WI38 (cell line): ENCODE results near the gene CCSER1.

ENCODE experiments used
- H3K4me3 ChIP-seq: 2 replicates; pipeline ENCODE4 v1.5.1; 2011; ENCODE audit warnings: low read depth, mild to moderate bottlenecking, control low read depth, low read length
- CTCF ChIP-seq: IDR thresholded peaks from 2 replicates; pipeline ENCODE4 v1.5.1; 2012; ENCODE audit warnings: low read depth, mild to moderate bottlenecking, control low read depth, low read length

The CCSER1 gene

GRCh38 chr4:90960433-90960832 lies 833.2 kb downstream of the CCSER1 start:
- H3K4me3 ChIP-seq, result no peak overlapping the region
- TF ChIP-seq CTCF, result no peak

- H3K4me3 ChIP-seq, result no peak overlapping the region
- no peak for TF ChIP-seq CTCF
Observed at GRCh38 chr4:90960840-90961239, 833.6 kb downstream of the CCSER1 start.

- TF ChIP-seq CTCF, result no peak
- no peak overlapping the region for H3K4me3 ChIP-seq
Observed at GRCh38 chr4:90970021-90970420, 842.8 kb downstream of the CCSER1 start.

GRCh38 chr4:90977726-90978125 lies 850.5 kb downstream of the CCSER1 start:
- TF ChIP-seq CTCF, result no peak
- H3K4me3 ChIP-seq, result no peak overlapping the region

- H3K4me3 ChIP-seq, result no peak overlapping the region
- TF ChIP-seq CTCF, result no peak
Observed at GRCh38 chr4:90979556-90979955, 852.4 kb downstream of the CCSER1 start.

DNA sequence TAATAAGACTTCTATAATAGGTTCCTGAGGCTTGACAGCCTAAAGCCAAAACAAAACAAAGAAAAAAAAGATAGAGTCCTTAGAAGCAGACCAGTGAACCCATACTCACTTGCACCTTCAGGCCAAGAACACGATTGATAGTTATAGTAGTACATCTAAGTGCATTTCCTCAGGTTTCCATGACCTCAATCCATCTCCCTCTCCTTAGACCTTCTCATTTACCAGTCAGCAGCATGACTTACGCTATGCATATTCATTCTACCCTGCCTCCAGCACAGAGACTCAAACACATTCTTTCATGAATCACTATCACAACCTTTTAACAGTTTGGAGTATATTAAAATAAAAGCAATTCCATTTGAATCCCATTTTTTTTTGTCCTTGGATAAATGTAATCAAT lies 855.6 kb downstream of the CCSER1 start:
- no peak for TF ChIP-seq CTCF

GRCh38 chr4:90990284-90990683 lies 863.1 kb downstream of the CCSER1 start:
- no peak for TF ChIP-seq CTCF

More for the DNA sequence above, 855.6 kb downstream of the CCSER1 start:
- H3K4me3 ChIP-seq, result no peak overlapping the region

More at GRCh38 chr4:90990284-90990683, 863.1 kb downstream of the CCSER1 start:
- H3K4me3 ChIP-seq, result no peak overlapping the region
